Medulla oblongata (tissue), 1 donor: ENCODE data around the gene PARD3B.
A peak's percentile ranks its signal among the peaks of the same experiment; 100 is the strongest.

Source experiments
- DNase-seq: peaks from one replicate; pipeline ENCODE4 v3.0.0-alpha.2; 2015; ENCODE audit errors: extremely low spot score

Gene PARD3B, protein sequence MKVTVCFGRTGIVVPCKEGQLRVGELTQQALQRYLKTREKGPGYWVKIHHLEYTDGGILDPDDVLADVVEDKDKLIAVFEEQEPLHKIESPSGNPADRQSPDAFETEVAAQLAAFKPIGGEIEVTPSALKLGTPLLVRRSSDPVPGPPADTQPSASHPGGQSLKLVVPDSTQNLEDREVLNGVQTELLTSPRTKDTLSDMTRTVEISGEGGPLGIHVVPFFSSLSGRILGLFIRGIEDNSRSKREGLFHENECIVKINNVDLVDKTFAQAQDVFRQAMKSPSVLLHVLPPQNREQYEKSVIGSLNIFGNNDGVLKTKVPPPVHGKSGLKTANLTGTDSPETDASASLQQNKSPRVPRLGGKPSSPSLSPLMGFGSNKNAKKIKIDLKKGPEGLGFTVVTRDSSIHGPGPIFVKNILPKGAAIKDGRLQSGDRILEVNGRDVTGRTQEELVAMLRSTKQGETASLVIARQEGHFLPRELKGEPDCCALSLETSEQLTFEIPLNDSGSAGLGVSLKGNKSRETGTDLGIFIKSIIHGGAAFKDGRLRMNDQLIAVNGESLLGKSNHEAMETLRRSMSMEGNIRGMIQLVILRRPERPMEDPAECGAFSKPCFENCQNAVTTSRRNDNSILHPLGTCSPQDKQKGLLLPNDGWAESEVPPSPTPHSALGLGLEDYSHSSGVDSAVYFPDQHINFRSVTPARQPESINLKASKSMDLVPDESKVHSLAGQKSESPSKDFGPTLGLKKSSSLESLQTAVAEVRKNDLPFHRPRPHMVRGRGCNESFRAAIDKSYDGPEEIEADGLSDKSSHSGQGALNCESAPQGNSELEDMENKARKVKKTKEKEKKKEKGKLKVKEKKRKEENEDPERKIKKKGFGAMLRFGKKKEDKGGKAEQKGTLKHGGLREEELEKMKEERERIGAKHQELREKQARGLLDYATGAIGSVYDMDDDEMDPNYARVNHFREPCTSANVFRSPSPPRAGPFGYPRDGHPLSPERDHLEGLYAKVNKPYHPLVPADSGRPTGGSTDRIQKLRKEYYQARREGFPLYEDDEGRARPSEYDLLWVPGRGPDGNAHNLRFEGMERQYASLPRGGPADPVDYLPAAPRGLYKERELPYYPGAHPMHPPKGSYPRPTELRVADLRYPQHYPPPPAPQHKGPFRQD (N-terminal part only)

DNA sequence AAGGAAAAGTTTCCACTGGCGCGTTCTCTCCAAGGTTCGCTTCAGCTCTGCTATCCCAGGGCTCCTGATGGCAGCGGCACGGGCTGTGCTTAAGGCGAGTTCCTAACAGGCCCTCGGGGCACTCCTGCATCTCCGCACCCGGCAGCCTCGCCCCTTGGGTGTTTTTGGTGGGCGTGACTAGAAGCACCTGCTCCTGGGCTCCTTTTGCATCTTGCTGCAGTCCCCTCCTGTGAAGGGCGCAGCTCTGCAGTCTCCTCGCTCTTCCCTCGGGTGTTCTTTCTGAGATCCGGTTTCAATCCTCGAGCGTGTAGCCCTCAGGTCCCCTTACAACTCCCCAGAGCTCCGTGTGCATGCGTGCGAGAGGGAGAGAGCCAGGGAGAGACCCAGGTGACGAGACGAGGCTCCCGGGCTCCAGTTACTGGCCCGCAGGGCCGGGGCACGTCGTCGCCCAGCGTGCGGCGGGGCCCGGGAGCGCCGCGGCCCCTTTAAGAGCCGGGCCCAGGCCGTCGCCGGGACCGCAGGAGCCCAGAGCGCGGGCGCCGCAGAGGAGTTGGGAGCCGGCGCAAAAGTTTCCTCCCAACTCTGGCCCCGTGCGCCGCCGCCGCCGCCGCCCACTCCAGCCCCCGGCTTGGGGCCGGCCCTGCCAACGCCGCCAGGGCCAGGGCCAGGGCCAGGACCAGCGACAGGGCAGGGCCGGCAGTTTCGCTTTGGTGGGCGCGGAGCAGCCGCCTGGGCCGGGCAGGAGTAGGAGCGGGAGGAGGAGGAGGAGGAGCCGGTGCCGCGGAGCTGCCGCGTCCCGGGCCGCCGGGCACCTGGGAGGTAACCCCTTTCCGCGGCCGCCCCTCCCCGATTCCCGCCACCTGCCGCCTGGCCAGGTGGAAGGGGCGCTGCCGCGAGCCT is at the start of gene PARD3B:
Gene PARD3B (plus strand): TSS at position 515 of the 900 bp plus-strand sequence. CDS start 525 bp downstream, outside the sequence.
- DNase-seq, result peak; percentile 52

GRCh38 chr2:204496779-204497178 is 48.5 kb upstream of the PARD3B start:
- no peak for DNase-seq

GRCh38 chr2:204497855-204498254 is 47.4 kb upstream of the PARD3B start:
- DNase-seq, result no peak

- DNase-seq, result no peak
These were observed 47.0 kb upstream of the PARD3B start for GRCh38 chr2:204498291-204498690.

DNA sequence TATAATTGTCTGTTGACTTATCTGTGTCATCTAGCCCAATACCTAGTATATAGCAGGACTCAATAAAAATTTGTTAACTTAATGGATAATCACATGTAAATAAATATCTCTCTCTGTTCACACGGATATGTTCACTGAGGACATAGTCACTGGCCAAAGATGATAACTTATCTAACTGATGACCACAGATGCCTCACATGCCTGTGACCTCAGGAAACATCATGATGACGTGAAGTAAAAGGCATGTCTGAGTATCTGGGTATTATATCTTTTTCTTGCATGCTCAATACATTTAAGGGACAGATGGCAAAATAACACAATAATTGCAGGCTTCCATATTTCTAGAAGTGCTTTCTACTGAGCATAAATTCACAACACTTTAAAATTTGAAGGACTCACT is 41.4 kb upstream of the PARD3B start:
- DNase-seq, result no peak

DNA sequence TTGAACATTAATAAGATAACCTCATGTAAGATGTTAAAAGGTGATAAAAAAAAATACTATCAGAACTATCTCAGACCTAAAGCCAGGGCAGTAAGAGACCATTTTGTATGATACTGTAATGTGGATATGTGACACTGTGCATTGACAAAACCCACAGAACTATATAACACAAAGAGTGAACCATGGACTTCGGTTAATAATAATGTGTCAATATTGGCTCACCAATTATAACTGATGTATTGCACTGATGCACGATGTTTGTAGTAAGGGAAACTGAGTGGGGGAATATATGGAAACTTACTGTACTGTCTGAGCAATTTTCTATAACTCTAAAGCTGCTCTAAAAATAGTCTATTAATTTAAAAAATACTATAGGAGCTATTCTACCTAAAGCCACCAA is 40.7 kb upstream of the PARD3B start:
- no peak for DNase-seq

DNA sequence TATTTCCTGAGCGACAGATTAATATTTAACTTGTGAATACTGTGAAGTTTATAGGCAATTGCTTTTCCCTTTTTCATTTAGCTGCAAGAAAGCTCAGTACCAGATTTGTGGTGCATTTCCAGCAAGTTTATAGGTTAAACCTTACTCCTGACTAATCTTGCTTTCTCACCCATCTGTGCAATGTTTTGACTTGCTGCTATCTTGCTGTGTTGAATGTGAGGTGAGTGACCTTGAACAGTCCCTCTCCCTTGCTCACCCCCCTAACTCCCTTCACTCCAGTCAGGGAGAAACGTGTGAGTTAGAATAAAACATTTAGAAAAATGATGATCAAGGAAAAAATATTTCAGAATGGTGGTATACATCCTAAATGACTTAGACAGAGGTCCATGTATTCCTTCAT is 39.8 kb upstream of the PARD3B start:
- DNase-seq, result no peak

- no peak for DNase-seq
These were observed 39.3 kb upstream of the PARD3B start for GRCh38 chr2:204505946-204506345.

GRCh38 chr2:204507636-204508035 is 37.6 kb upstream of the PARD3B start:
- DNase-seq, result no peak

DNA sequence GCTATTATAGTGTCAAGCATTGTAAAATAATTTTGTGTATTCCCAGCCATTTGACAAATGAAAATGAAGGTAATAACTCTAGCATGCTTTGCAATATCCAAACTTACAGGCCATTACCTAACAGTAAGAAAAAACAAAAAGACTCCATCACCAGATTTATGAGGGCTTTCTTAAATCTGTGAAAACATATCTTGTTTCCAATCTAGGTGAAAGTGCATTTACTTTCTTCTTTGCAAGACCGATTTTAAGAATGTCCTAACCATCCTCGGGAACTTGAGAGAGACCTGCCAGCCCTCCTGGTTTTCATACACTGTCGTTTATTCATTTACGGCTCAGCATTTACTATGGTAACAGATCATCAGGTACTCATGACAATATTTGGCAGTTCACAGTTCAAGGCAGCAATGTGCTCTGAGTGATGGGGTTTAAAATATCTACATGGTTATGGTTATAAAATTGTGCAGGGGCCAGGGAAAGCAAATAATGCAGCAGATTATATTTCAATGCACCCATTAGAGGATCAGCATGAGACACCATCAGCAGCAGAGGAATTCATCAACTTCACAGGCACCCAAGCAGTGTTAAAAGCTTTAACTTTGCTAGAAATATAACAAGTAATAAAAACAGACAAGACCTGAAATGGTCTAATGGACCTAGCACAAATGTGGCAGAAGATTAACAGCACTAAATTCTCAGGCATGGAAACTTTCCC is 34.4 kb upstream of the PARD3B start:
- DNase-seq, result no peak

GRCh38 chr2:204514439-204514838 is 30.8 kb upstream of the PARD3B start:
- no peak for DNase-seq

- no peak for DNase-seq
These were observed 29.9 kb upstream of the PARD3B start for GRCh38 chr2:204515416-204515815.

GRCh38 chr2:204517154-204517553 is 28.1 kb upstream of the PARD3B start:
- no peak for DNase-seq

- DNase-seq, result no peak
These were observed 15.3 kb upstream of the PARD3B start for GRCh38 chr2:204529795-204530463.

DNA sequence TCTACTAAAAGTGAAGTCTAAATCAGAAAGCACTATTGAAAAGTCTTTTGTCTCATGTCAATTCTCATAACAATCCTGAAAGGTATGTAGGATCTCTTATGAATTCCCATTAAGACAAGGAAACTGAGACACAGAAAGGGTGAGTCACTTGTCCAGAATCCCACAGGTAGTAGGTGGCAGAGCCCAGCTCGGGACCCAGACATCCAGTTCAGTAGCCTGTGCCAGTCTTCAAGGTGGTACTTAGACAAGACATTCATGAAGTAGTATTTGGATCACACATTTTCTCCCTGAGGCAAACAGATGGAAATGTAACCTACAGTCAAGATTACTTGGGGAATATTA is 14.8 kb upstream of the PARD3B start:
- no peak for DNase-seq

GRCh38 chr2:204533629-204534370 is 11.5 kb upstream of the PARD3B start:
- DNase-seq, result no peak

- DNase-seq, result no peak
These were observed 9.9 kb upstream of the PARD3B start for GRCh38 chr2:204535356-204535755.

DNA sequence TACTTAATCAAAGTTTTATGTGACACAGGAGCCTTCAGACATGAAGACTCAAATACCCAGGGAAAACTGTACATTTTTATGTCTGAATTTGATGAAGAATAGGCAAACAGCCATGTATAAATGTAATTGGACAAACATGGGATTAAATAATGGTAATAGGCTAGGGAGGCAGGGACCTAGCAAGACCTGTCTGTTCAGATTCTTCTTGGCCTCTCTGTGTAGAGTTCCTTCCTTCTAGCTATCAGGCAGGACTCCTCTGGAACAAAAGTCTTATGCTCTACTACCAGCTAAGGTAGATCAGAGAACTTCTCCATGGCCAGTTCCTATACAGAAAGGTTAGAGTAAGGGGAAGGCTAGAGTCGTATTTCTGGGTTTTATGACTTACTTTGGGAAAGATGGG is 9.5 kb upstream of the PARD3B start:
- no peak for DNase-seq
